H4 (cell line): ENCODE measurements around the gene L3MBTL2. TPM values are rescaled to one million over a fixed set of nuclear protein-coding genes. Genes with fewer than 3 reads are reported as not detected.
"Not testable (repeated sequence)": the region's sequence is repeated elsewhere in the genome, so short reads cannot be mapped to it uniquely, and the experiment has no call there.

Experiments used
- DNase-seq: peaks from one replicate; pipeline ENCODE4 v3.0.0-alpha.2; 2015; ENCODE audit warnings: low spot score
- total RNA-seq: library from RNA; depleted of rRNA; stranded (reverse); fragments of >200 nt; shearing (Covaris generic); gene quantifications from 2 replicates; pipeline ENCODE4 v1.2.3, GENCODE V29; 2014

Gene L3MBTL2
- total RNA-seq, 1 experiment from 2014 or later, result 20.7 TPM

- no peak for DNase-seq
Measured at GRCh38 chr22:41241133-41241676, 36.1 kb downstream of the L3MBTL2 start.

GRCh38 chr22:41242396-41243117, 37.4 kb downstream of the L3MBTL2 start:
- DNase-seq, result no peak

GRCh38 chr22:41243361-41243760, 38.2 kb downstream of the L3MBTL2 start:
- DNase-seq, result no peak

GRCh38 chr22:41245917-41246499, 40.9 kb downstream of the L3MBTL2 start:
- DNase-seq, result no peak

- no peak for DNase-seq
Measured at GRCh38 chr22:41247703-41248102, 42.6 kb downstream of the L3MBTL2 start.

GRCh38 chr22:41248314-41248713, 43.2 kb downstream of the L3MBTL2 start:
- no peak for DNase-seq

GRCh38 chr22:41248758-41249157, 43.6 kb downstream of the L3MBTL2 start:
- no peak for DNase-seq

- no peak for DNase-seq
Measured at GRCh38 chr22:41249442-41249841, 44.3 kb downstream of the L3MBTL2 start.

- no peak for DNase-seq
Measured at GRCh38 chr22:41250127-41250526, 45.0 kb downstream of the L3MBTL2 start.

GRCh38 chr22:41252365-41252764, 47.3 kb downstream of the L3MBTL2 start:
- no peak for DNase-seq

- DNase-seq, result no peak
Measured at GRCh38 chr22:41254230-41254629, 49.1 kb downstream of the L3MBTL2 start.

GRCh38 chr22:41256254-41257253, 51.4 kb downstream of the L3MBTL2 start:
- peak; percentile 49 for DNase-seq

GRCh38 chr22:41257696-41258095, 52.6 kb downstream of the L3MBTL2 start:
- DNase-seq, result no peak

- not testable (repeated sequence) for DNase-seq
Measured at GRCh38 chr22:41259756-41260155, 54.6 kb downstream of the L3MBTL2 start.

- no peak for DNase-seq
Measured at GRCh38 chr22:41260871-41261270, 55.8 kb downstream of the L3MBTL2 start.

GRCh38 chr22:41261541-41262249, 56.6 kb downstream of the L3MBTL2 start:
- DNase-seq, result no peak

GRCh38 chr22:41262250-41262765, 57.2 kb downstream of the L3MBTL2 start:
- DNase-seq, result no peak

GRCh38 chr22:41263704-41264103, 58.6 kb downstream of the L3MBTL2 start:
- DNase-seq, result no peak

- no peak for DNase-seq
Measured at GRCh38 chr22:41264408-41264941, 59.4 kb downstream of the L3MBTL2 start.

GRCh38 chr22:41267958-41268357, 62.8 kb downstream of the L3MBTL2 start:
- no peak for DNase-seq

- DNase-seq, result no peak
Measured at GRCh38 chr22:41271787-41272186, 66.7 kb downstream of the L3MBTL2 start.
